ENCODE data around the gene TMEM243. TPM values are rescaled to one million over a fixed set of nuclear protein-coding genes. Genes with fewer than 3 reads are reported as not detected.

TMEM243 gene
- total and polyA plus RNA-seq, 2 of the 13 experiments (the other 11 are each of a cell fraction or from before 2014, with no cell fraction given): 25.1 to 31.2 TPM

DNA sequence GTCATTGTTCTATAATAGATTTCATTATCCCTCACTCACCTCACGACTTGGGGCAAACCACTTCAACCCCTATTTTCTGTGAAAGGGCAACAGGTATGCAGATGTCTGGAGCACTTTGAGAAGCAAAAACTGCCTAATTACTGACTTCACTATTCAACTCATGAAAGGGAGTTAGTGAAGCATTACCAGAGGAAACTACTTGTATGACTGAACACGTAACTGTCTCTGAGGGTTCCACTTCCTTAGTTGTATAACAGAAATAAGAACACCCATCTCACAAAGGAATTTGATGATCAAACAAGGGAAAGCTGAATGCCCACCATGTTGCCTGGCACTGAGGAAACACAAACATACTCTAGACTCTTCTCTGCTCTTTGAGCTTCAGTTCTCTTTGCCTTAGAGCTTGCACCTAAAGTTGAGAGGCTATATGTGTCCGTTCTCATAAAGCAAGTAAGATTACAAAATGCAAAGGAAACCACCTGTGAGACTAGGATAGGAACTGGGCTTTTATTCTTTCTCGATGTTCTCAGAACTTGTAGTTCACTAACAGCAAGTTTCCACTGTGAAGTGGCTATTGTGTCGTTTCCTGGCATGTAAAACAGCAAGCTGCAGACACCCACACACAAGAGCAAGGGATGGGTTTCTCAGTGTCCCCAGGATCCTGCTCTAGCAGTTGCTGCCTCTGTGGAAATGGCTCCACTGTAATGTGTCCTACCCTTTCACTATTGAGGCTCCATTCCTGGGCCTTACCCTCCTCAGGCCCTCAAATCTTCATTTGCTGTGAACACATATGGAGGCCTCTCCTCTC is 2.6 kb downstream of the TMEM243 start (continued):
- TF ChIP-seq KLF12 (CRISPR knock-in tag; IDR thresholded peaks at IDR 0.05; ENCODE audit: borderline replicate concordance) (no peak), TSC22D2 (CRISPR knock-in tag; IDR thresholded peaks at IDR 0.05; ENCODE audit: borderline replicate concordance) (no peak), MXD4 (CRISPR knock-in tag; IDR thresholded peaks at IDR 0.05) (no peak), HHEX (CRISPR knock-in tag; IDR thresholded peaks at IDR 0.05) (no peak)

DNA sequence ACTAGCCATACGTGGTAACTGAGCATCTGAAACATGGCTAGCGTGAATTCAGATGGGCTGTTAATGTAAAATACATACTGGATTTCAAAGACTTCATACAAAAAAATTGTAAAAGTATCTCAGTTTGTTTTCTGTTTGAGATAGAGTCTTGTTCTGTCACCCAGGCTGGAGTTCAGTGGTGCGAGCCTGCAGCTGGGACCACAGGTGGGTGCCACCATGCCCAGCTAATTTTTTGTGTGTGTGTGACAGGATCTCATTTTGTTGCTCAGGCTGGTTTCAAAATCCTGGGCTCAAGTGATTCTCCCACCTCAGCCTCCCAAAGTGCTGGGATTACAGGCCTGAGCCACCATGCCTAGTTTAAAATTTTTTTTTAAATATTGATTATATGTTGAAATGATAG is 4.5 kb downstream of the TMEM243 start:
- Histone ChIP-seq H3K27ac (ENCODE audit: extremely low read length, insufficient read depth, low read length) (no peak overlapping the region), H2AFZ (ENCODE audit: low read length) (no peak overlapping the region), H3K4me2 (ENCODE audit: low read depth, low read length) (no peak overlapping the region), H3K36me3 (replicated peaks in 1 of 2; ENCODE audit: control insufficient read depth in 1 of 2, insufficient read depth in 2 of 2, low read length in 2 of 2) (peaks cover 1 to 9% of the 10 kb centered on the region in 2 experiments; a peak in 2 of 5 replicates), H3K27me3 (ENCODE audit: control insufficient read depth in 1 of 2, insufficient read depth in 2 of 2, low read length in 2 of 2) (no peaks in the 10 kb centered on the region; a peak in 1 of 5 replicates), H3K9ac (ENCODE audit: insufficient read depth, low read depth, low read length) (no peak overlapping the region), H4K20me1 (ENCODE audit: insufficient read depth, low read length) (no peaks in the 10 kb centered on the region; the same call in 1 of the 2 replicates), H3K9me3 (ENCODE audit: low read length) (no peaks in the 10 kb centered on the region), H3K4me1 (ENCODE audit: insufficient read depth, low read length) (peaks cover 39% of the 10 kb centered on the region), H3K4me3 (replicated peaks in 1 of 3; ENCODE audit: insufficient read depth in 1 of 3, low read depth in 2 of 3, low read length in 3 of 3) (no peak overlapping the region), H3K79me2 (ENCODE audit: insufficient read depth, low read length) (peaks cover 15% of the 10 kb centered on the region)
- FAIRE-seq (no peak), DNase-seq (ENCODE audit: low spot score) (no peak), ATAC-seq (no peak)
- ChIA-PET POLR2A (no interaction called here), CTCF (ENCODE audit: low intra/inter-chr PET ratio, low total read pairs) (no interaction called here)
- 100% methylated on average over 3 of the region's 3 CpGs for WGBS (ENCODE audit: low lambda C conversion rate)
- in situ Hi-C loops (cut with HindIII; ENCODE audit: extremely low pct_ligation_motif_present, low pct_unique_long_range_greater_than_20kb): no loop called here
- BruUV-seq (replicated peaks): no TSS peak
- intact Hi-C loops (cut with micrococcal nuclease; ENCODE audit: unreplicated experiment): no loop called here
- TF ChIP-seq CREM (IDR thresholded peaks at IDR 0.05): no peak
- TF ChIP-seq CREM (CRISPR knock-in tag; IDR thresholded peaks at IDR 0.05): no peak
- TF ChIP-seq, protein P1, sequence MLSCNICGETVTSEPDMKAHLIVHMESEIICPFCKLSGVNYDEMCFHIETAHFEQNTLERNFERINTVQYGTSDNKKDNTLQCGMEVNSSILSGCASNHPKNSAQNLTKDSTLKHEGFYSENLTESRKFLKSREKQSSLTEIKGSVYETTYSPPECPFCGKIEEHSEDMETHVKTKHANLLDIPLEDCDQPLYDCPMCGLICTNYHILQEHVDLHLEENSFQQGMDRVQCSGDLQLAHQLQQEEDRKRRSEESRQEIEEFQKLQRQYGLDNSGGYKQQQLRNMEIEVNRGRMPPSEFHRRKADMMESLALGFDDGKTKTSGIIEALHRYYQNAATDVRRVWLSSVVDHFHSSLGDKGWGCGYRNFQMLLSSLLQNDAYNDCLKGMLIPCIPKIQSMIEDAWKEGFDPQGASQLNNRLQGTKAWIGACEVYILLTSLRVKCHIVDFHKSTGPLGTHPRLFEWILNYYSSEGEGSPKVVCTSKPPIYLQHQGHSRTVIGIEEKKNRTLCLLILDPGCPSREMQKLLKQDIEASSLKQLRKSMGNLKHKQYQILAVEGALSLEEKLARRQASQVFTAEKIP (CRISPR knock-in tag; IDR thresholded peaks at IDR 0.05; ENCODE audit: borderline replicate concordance): no peak
- no peak for TF ChIP-seq AGO2 (optimal IDR thresholded peaks at IDR 0.05; ENCODE audit: low read depth, low read length)
- no peak for TF ChIP-seq HNF4A (CRISPR knock-in tag; IDR thresholded peaks at IDR 0.05)
